GM12878 (cell line): Measurements from ENCODE around the gene MRNIP. TPM values are rescaled to one million over a fixed set of nuclear protein-coding genes. Genes with fewer than 3 reads are reported as not detected.

Experiments
- ATAC-seq: fragments of 200-7000 bp; cut with Tn5 transposase; 3 replicates; pipeline ENCODE4 v1.9.1; 2020; ENCODE audit warnings: mild to moderate bottlenecking, moderate library complexity
- BruUV-seq: library from RNA; stranded (reverse); fragments of 400-500 nt; replicated peaks from 2 replicates; lab custom pipeline; 2021; lab: Mats Ljungman, UMichigan
- CTCF ChIA-PET: fragments of 300-600 bp; sonication (Branson Sonifier 250); formaldehyde crosslinking; extraction: SDS; loops from one replicate; lab custom pipeline; 2021; ENCODE audit warnings: inconsistent platforms; lab: Yijun Ruan, JAX
- POLR2A ChIA-PET: fragments of 350-600 bp; formaldehyde crosslinking; extraction: SDS; loops from one replicate; lab custom pipeline; 2021; ENCODE audit warnings: inconsistent platforms; lab: Charles Lee
- RAD21 ChIA-PET: fragments of 300-600 bp; sonication (Branson Sonifier 250); formaldehyde crosslinking; loops from one replicate; lab custom pipeline; 2023; ENCODE audit warnings: antibody characterized with exemption; ENCODE audit not compliant: unreplicated experiment; lab: Charles Lee
- SMC1A ChIA-PET: fragments of 300-600 bp; sonication (Branson Sonifier 250); formaldehyde crosslinking; loops from one replicate; lab custom pipeline; 2023; ENCODE audit not compliant: unreplicated experiment, uncharacterized antibody; lab: Charles Lee
- DNase-seq: peaks from one replicate; pipeline ENCODE4 v3.0.0-alpha.2; 2011; ENCODE audit warnings: low read depth, low spot score
- FAIRE-seq: peaks from 3 replicates; lab custom pipeline; 2011; peaks lifted over from hg19 to GRCh38; lab: Jason Lieb, UNC
- H2AFZ ChIP-seq: 2 replicates; pipeline ENCODE4 v1.6.0; 2011; ENCODE audit warnings: low read depth, low read length, control low read depth; ENCODE audit not compliant: control insufficient read depth
- H3K27ac ChIP-seq: 2 replicates; pipeline ENCODE4 v1.5.1; 2011; ENCODE audit warnings: control low read depth; ENCODE audit not compliant: control insufficient read depth, insufficient read depth
- H3K27me3 ChIP-seq, 2 experiments: replicated peaks in 1 of 2; 2 replicates each; pipeline versions ENCODE4 v1.6.0 to v1.6.1; 2011; ENCODE audit warnings: low read length in 1 of 2; ENCODE audit not compliant: control insufficient read depth in 2 of 2, insufficient read depth in 2 of 2
- H3K36me3 ChIP-seq, 2 experiments: 2 replicates each; pipeline ENCODE4 v1.5.1; 2011; ENCODE audit warnings: low read length in 1 of 2; ENCODE audit not compliant: control insufficient read depth in 2 of 2, insufficient read depth in 2 of 2
- H3K4me1 ChIP-seq: 2 replicates; pipeline ENCODE4 v1.6.1; 2011; ENCODE audit warnings: mild to moderate bottlenecking, low read length, moderate library complexity, mixed read lengths; ENCODE audit not compliant: control insufficient read depth, insufficient read depth
- H3K4me2 ChIP-seq: 2 replicates; pipeline ENCODE4 v1.6.0; 2011; ENCODE audit warnings: control low read depth; ENCODE audit not compliant: control insufficient read depth, insufficient read depth
- H3K4me3 ChIP-seq: fragments of 200-600 bp; sonication (generic); 2 replicates; pipeline ENCODE4 v1.5.1; 2016
- H3K79me2 ChIP-seq: 2 replicates; pipeline ENCODE4 v1.6.0; 2011; ENCODE audit warnings: low read length; ENCODE audit not compliant: control insufficient read depth, insufficient read depth
- H3K9ac ChIP-seq: 2 replicates; pipeline ENCODE4 v1.8.0; 2011; ENCODE audit warnings: low read length, control low read depth, mixed read lengths; ENCODE audit not compliant: control insufficient read depth, insufficient read depth
- H3K9me3 ChIP-seq: replicated peaks from 3 replicates; pipeline ENCODE4 v1.5.1; 2011; ENCODE audit warnings: mild to moderate bottlenecking, low read length; ENCODE audit not compliant: control insufficient read depth, insufficient read depth
- H4K20me1 ChIP-seq: 2 replicates; pipeline ENCODE4 v1.6.0; 2011; ENCODE audit not compliant: control insufficient read depth, insufficient read depth
- HDAC6 ChIP-seq: fragments of 200-600 bp; sonication (generic); IDR thresholded peaks from one replicate; pipeline ENCODE4 v1.8.0; 2017; ENCODE audit warnings: antibody characterized with exemption; ENCODE audit not compliant: unreplicated experiment
- IKZF1 ChIP-seq: fragments of 450-650 bp; conservative IDR thresholded peaks from 2 replicates; pipeline ENCODE4 v1.6.1; 2017; ENCODE audit warnings: antibody characterized with exemption, mild to moderate bottlenecking
- MTA2 ChIP-seq: fragments of 450-650 bp; IDR thresholded peaks from 2 replicates; pipeline ENCODE4 v1.6.1; 2016; ENCODE audit warnings: low read depth, mild to moderate bottlenecking, moderate library complexity
- NKRF ChIP-seq: fragments of 450-650 bp; conservative IDR thresholded peaks from 2 replicates; pipeline ENCODE4 v1.6.1; 2017; ENCODE audit warnings: mild to moderate bottlenecking, moderate library complexity
- SP1 ChIP-seq: IDR thresholded peaks from one replicate; pipeline ENCODE4 v1.6.1; 2011; ENCODE audit warnings: low read depth, low read length
- WGBS: methylation state at CpG from one replicate; pipeline ENCODE4 v1.1.6; 2016; ENCODE audit warnings: low lambda C conversion rate; ENCODE audit not compliant: insufficient replicate concordance, insufficient coverage; ENCODE audit errors: missing lambda C conversion rate; 5-methylcytosine and 5-hydroxymethylcytosine counted together
- in situ Hi-C: fragments of 300-500 bp; cut with MboI; formaldehyde crosslinking; loops from 9 replicates; pipeline ENCODE4 v1.14.3; 2018; ENCODE audit warnings: mixed read lengths
- intact Hi-C: fragments of 100-400 bp; cut with micrococcal nuclease; formaldehyde crosslinking; loops from one replicate; pipeline ENCODE4 v1.14.2; 2022; ENCODE audit not compliant: unreplicated experiment
- polyA plus RNA-seq, 11 experiments: library from polyadenylated mRNA; depleted of rRNA in 4 of 11; unstranded in 6 of 11; stranded (reverse) in 5 of 11; fragments of >200 nt; fragmentation: Nextera tagmentation in 4 of 11; fragmentation: Illumina TruSeq in 1 of 11; extraction: Ambion mirVana in 4 of 11; extraction: Trizol in 1 of 11; gene quantifications; 1 replicate in 1 of 11; 2 replicates in 10 of 11; pipeline versions ENCODE4 v1.2.1 to v1.2.3, GENCODE V29; 2011 to 2016; ENCODE audit warnings: inconsistent platforms in 2 of 11, missing spikeins in 2 of 11, low read depth in 1 of 11
- total RNA-seq, 4 experiments: library from RNA; depleted of rRNA in 3 of 4; stranded (reverse); fragments of >200 nt in 3 of 4; fragmentation: Illumina TruSeq in 1 of 4; extraction: Trizol in 1 of 4; gene quantifications; 2 replicates each; pipeline versions ENCODE4 v1.2.1 to v1.2.3, GENCODE V29; 2013 to 2021

MRNIP gene
- total and polyA plus RNA-seq, 10 of the 15 experiments (the other 5 are each of a cell fraction or from before 2014, with no cell fraction given): 2.4 to 30.4 (median 13.1) TPM

- intact Hi-C loops: loop anchor here (5.0 kb wide), 1 partner anchor 97 kb away; the partner anchor contains the start of gene MGAT4B
- no peak overlapping the region for H2AFZ ChIP-seq
- H3K27ac ChIP-seq: no peak overlapping the region
- peaks cover 4 to 9% of the 10 kb centered on the region in 2 experiments for H3K36me3 ChIP-seq
- H3K4me2 ChIP-seq: no peak overlapping the region
- no peaks in the 10 kb centered on the region for H4K20me1 ChIP-seq
- no peak overlapping the region for H3K9ac ChIP-seq
- POLR2A ChIA-PET: no interaction called here
- ATAC-seq (no peak), DNase-seq (no peak), FAIRE-seq (no peak)
- no TSS peak for BruUV-seq
- TF ChIP-seq SP1: no peak
- no peak for TF ChIP-seq NKRF
- TF ChIP-seq MTA2: no peak
- no peak for TF ChIP-seq HDAC6
- TF ChIP-seq IKZF1: no peak
- SMC1A ChIA-PET: no interaction called here
- H3K79me2 ChIP-seq: peaks cover 18% of the 10 kb centered on the region
- WGBS: 97% methylated on average over 25 of the region's 25 CpGs
- no peaks in the 10 kb centered on the region for H3K9me3 ChIP-seq
- in situ Hi-C loops: no loop called here
- peaks cover 12% of the 10 kb centered on the region for H3K4me1 ChIP-seq
- no peaks in the 10 kb centered on the region for H3K27me3 ChIP-seq
- CTCF ChIA-PET: no interaction called here
- RAD21 ChIA-PET: no interaction called here
- no peak overlapping the region for H3K4me3 ChIP-seq
Measured at GRCh38 chr5:179904463-179905160, 46.0 kb upstream of the MRNIP start.
